Dedifferentiated amniotic fluid mesenchymal stem cell (primary cell): Measurements from ENCODE around the gene RAB11FIP3.
"Not testable (repeated sequence)": the region's sequence is repeated elsewhere in the genome, so short reads cannot be mapped to it uniquely, and the experiment has no call there.

Source experiments
- DNase-seq: peaks from one replicate; pipeline ENCODE4 v3.0.0-alpha.2; 2016; ENCODE audit errors: extremely low spot score

The RAB11FIP3 gene, protein sequence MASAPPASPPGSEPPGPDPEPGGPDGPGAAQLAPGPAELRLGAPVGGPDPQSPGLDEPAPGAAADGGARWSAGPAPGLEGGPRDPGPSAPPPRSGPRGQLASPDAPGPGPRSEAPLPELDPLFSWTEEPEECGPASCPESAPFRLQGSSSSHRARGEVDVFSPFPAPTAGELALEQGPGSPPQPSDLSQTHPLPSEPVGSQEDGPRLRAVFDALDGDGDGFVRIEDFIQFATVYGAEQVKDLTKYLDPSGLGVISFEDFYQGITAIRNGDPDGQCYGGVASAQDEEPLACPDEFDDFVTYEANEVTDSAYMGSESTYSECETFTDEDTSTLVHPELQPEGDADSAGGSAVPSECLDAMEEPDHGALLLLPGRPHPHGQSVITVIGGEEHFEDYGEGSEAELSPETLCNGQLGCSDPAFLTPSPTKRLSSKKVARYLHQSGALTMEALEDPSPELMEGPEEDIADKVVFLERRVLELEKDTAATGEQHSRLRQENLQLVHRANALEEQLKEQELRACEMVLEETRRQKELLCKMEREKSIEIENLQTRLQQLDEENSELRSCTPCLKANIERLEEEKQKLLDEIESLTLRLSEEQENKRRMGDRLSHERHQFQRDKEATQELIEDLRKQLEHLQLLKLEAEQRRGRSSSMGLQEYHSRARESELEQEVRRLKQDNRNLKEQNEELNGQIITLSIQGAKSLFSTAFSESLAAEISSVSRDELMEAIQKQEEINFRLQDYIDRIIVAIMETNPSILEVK

DNA sequence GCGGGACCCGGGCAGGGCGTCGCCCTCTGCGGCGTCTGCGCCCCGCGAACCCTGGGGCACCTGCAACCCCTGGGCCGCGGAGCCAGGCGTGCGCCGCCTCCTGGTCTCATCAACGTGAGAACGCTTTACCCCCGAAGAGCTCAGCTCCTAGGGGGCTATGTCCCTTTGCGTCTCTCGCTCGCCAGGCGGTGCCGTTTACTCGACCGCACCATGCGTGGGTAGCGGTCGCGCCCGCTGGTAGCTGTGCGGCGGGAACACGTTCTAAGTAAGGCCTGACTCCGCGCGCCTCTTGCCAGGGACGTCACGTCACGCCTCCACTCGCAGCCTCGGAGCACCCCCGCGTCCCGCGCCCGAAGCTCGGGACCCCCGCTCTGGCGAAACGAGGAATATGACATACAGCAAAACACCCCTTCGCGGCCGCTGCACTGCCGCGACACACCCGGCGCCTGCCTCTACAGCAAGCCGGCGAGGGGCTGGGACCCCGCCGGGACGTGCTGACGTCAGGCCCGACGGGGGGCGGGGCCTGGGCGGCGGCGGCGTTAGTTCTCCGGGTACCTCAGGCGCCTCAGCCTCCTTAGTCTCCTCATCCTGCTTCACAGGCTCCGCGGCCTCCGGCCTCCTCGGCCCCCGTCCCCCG lies at the start of gene RAB11FIP3:
RAB11FIP3 (plus strand) TSS at position 568 of the 637 bp plus-strand sequence. CDS start 358 bp downstream, outside the sequence.
- DNase-seq = peak; percentile 44

- DNase-seq = no peak
Observed at GRCh38 chr16:375927-376816, 49.3 kb upstream of the RAB11FIP3 start.

- DNase-seq = no peak
Observed at GRCh38 chr16:376817-377418, 48.5 kb upstream of the RAB11FIP3 start.

- no peak for DNase-seq
Observed at GRCh38 chr16:377419-377951, 48.0 kb upstream of the RAB11FIP3 start.

- not testable (repeated sequence) for DNase-seq
Observed at GRCh38 chr16:378113-378820, 47.2 kb upstream of the RAB11FIP3 start.

- no peak for DNase-seq
Observed at GRCh38 chr16:378821-379182, 46.6 kb upstream of the RAB11FIP3 start.

DNA sequence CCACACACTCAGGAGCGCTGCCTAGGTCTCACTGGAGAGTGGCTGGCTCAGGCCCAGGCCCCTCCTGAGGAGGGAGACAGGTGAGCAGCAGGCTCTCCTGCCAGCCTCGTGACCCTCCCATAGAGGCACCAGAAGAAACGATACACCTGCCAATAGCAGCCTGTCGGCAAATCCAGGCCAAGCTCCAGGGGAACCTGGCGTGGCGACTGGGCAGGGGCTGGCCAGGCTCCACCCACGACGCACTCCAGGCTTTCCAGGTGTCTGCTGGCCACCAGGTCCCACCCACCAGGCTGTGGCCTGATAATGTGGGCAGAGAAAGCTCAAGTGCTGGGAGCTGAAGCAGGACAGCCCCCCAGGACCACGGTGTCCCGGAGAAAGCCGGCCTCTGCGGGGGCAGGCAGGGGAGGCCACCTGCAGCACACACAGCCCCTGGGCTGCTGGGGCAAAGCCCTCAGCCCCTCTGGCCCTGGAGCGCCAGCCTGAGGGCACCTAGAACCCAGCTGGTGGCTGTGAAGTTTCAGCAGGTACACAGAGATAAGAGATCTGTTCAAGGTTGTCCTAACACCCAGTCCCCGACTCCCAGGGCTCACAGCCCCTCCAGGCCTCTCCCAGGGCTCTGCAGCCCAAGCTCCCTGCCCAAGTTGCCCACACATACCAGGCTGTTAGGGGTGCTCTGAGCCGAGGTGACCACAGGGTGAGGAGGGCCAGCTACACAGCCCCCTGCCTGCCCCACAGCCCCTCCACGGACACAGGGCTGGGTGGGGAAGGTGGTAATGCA lies 46.1 kb upstream of the RAB11FIP3 start:
- no peak for DNase-seq

GRCh38 chr16:379961-380761 lies 45.3 kb upstream of the RAB11FIP3 start:
- no peak for DNase-seq

DNA sequence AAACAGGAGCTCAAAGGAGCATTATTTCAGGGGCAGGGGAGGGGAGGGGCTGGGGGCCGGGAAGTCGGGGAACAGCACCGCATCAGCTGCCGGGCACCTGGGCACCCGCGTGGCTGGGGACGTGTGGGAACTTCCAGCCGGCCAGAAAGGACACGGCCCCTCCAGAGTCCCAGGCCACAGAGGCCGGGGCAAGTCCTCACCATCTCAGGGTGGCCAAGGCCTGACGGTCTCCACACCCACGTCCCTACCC lies 44.8 kb upstream of the RAB11FIP3 start:
- DNase-seq = no peak

- DNase-seq = no peak
Observed at GRCh38 chr16:381012-381788, 44.2 kb upstream of the RAB11FIP3 start.

- DNase-seq = peak; percentile 31
Observed at GRCh38 chr16:381789-382717, 43.4 kb upstream of the RAB11FIP3 start, which contains the start of gene PGAP6. Gene PGAP6, minus strand, starts transcription at chr16:381978. Its CDS starts 157 bp downstream, at chr16:381821.

GRCh38 chr16:383326-384051 lies 42.0 kb upstream of the RAB11FIP3 start:
- no peak for DNase-seq

GRCh38 chr16:386641-387156 lies 38.8 kb upstream of the RAB11FIP3 start:
- DNase-seq = no peak

- DNase-seq = not testable (repeated sequence)
Observed at GRCh38 chr16:387761-388666, 37.4 kb upstream of the RAB11FIP3 start.

DNA sequence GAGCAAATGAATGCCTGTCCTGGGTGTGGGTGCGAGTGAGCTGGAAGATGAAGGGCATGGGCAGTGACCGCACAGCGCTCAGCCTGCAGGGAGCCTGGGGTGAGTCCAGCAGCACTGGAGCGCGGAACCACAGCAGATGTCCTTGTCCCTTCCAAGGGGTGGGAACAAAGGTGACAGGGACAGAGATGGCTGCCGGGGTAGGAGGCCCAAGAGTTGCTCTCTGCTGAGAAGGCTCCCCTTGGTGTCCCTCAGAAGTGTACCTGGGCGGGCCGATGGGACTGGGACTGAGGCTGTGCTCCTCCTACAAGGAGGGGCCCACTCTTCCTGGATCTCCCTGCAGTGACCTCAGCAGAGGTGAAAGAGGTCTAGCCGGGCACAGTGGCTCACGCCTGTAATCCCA lies 36.1 kb upstream of the RAB11FIP3 start:
- DNase-seq = no peak
